Measurements from ENCODE around the gene CXCL13.
A peak's percentile ranks its signal among the peaks of the same experiment; 100 is the strongest.
"Not testable (repeated sequence)": the region's sequence is repeated elsewhere in the genome, so short reads cannot be mapped to it uniquely, and the experiment has no call there.

Gene CXCL13

DNA sequence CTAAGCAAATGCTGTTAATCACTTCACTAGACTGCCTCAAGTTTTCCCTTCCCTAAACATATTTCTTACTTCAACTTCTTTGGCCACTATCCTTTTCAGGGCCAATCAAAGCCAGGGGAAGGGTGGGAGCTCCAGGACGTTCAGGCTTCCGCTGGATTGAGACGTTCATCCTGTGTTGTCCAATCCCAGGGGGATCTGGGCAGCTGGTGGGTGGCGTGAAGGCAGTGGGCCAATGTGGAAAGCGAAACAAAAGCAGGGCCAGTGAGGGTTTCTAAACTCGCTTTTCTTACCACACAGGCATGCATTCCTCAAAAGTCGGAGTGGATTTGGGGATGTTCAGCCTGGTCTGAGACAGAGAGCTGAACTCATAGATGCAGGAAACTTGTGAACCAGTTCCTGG, 7.6 kb downstream of the CXCL13 start:
- ATAC-seq = no peak

DNA sequence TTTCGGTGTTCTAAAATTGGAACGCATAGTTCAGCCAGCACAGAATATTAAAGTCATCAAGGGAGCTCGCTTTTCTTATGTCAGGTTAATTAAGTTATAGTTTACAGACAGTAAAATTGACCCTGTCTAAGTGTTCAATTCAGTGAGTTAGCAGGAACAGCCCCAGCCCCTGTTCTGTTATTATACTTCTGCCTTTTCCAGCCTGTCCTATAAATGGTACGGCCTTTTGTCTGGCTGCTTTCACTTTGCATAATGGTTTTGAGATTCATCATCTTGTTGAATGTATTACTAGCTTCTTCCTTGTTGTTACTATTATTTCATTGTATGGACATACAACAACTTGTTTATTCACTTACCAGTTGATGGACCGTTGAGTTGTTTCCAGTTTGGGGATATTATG, 9.5 kb downstream of the CXCL13 start:
- ATAC-seq = no peak

DNA sequence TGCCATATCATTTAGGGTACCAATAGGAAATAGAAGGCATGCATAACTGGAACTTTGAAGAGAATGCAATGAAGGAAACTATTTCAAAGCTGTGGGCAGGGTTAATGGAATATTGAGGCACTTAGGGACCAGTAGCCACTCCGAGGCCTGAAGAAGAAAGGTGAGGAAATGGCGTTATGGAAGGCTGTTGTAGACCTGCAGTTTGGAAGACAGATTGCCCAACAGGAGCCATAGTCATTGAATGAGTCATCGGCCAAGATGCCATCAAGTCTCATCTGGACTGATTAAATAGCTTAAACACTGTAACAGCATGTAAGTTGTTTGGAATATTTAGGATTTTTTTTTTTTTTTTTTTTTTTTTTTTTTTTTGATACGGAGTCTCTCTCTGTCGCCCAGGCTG, 11.6 kb downstream of the CXCL13 start:
- ATAC-seq = no peak

DNA sequence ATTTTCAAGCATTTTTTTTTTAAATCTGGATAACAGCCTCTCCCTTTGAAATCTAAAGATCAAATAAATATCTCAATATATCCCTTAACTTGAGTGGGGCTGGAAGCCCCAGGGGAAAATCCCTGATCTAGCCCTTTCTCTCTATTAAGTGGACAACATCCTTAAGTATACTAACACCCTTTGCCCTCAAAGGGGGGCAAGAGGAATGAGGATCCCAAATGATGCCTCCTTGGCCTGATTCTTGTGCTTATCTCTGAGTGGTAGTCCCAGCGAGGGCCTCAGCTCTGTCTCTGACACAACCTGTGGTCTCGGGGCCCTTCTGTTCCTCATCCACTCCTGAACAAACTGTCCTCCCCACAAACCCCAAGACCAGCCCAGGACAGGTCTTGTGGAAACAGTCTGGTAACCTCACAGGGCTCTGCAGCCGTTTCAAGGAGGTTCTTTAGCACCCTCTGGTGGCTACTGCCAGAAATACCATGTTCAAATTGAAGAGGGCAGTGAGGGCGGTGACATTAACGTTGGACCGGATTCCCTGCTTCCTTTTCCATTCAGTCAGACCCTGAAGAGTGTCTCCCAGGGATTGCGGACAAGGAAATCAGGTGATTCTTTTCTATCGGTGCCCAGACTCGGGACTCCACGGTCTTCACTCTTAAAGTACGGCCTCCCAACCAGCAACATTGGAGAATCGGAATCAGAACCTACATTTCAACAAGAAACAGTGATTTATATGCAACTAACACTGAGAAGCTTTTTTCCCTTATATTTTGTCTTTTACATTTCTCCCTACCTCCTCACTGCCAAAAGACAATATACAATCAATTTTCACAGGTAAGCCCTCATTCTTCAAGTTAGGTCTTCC, 13.0 kb downstream of the CXCL13 start:
- peak; percentile 70 to 76 for ATAC-seq

DNA sequence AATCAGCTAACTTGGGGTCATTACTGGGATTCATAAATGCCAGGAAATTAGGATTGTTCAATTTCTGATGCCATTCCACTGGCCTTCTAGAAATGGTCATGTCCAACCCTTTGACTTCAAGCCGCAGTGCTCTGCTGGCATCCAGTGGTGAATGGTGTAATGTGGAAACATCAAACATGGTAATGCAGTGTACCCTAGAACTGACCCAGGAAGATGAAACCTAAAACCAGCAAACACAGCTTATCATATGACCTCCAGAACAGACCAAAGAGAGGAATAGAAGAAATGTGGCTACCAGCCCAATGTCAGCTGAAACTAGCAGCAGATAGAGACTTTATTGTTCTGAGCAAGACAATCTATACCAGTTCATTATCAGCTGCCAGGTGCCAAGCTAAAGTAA, 13.8 kb downstream of the CXCL13 start:
- ATAC-seq = no peak

DNA sequence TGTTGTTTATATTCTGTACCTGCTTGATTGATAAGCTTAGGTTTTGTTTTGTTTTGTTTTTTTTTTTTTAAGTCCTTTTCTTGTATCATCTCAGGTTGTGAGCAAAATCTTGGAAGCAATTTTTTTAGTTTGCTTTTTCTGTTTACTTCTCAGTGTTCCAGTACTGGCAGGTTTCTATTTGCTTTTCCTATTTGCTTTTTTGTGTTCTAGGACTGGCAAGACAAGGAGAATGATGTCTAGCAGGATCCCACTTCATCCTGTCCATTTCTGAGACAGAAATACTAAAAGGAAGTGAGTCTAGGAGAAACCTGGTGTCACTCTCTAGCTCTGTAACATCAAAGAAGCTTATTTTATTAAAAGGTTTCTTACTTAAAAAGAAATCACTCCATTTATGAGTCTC, 15.6 kb downstream of the CXCL13 start:
- no peak for ATAC-seq

DNA sequence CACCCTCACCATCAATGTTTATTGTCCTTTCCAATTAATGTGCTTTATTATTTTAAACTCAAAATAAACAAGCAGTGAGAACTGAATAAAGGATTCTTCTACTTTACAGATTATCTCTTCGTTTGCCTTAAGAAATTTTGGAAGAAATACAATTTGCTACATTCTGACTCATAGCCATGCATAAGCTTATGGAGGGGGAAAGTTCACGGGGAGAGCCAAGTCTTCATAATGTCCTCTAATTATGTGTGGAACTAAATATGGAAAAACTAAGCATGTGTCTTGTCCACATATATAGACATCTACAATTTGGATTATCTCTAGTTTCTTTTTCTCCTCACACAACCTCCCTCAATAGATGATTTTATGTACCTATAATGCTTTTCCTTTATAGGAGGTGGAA, 17.5 kb downstream of the CXCL13 start:
- no peak for ATAC-seq

DNA sequence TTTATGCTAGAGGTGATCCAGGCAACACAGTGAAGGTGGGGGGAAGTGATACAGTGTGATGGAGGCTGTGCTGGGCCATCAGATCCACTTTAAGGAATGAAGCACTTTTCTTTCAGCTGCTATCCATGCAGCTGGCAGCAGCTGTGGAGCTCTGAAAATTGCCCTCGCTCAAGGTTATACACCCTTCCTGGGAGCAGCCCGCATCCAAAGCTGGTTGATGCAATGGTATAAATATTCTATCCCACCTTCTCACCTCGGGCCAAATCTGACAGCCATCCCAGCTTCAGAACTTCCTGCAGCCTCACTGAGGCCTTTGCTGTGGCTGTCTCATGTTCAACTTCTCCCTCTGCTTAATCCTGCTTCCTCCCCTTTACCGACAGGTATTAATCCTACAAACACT, 18.6 kb downstream of the CXCL13 start:
- no peak for ATAC-seq

DNA sequence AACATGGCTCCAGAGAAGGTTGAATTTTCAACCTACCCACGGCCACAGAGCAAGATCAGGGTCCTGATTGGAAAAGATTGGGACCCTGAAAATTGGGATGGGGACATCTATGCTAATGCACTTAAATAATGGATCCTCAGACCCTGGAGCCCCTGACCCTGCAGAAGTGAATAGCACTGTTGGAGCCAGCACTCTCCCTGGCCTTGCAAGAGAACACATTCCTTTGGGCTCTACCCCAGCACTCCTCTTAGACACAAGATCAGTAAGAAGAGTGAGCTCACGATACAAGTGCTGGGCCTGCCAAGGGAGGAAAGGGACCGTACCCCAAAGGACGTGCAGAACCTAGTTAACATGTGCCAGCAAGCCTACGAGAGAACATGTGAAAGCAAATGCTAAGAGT, 19.9 kb downstream of the CXCL13 start:
- no peak for ATAC-seq

DNA sequence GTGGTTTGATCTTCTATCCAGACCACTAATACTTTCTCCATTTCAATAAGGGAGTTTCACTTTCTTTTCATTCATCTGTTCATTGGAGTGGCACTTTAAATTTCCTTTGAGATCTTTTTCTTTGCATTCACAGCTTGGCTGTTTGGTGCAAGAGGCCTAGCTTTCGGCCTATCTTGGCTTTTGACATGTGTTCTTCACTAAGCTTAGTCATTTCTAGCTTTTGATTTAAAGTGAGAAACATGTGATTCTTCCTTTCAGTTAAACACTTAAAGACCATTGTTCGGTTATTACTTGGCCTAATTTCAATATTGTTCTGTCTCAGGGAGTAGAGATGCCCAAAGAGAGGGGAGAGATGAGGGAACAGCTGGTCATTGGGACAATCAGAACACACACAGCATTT, 24.3 kb downstream of the CXCL13 start:
- peak; percentile 78 to 79 for ATAC-seq

DNA sequence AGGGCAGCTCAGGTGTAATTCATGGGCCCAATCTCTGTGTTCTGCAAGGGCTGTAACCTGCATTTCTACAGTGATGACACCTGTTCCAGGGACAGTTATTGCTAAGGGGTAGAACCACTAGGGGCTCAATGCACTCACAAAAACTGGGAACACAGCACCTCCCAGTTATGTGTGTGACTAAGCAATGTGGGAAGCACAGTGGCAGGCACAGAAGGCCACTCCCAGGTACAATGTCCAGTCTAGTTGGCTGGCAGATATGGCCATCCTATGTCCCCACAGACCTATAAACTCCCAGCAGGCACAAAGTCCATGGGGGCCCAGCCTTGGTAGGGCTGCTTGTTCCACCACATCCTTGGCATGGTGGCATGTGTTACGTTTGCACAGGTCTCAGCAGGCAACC, 25.7 kb downstream of the CXCL13 start:
- no peak for ATAC-seq

DNA sequence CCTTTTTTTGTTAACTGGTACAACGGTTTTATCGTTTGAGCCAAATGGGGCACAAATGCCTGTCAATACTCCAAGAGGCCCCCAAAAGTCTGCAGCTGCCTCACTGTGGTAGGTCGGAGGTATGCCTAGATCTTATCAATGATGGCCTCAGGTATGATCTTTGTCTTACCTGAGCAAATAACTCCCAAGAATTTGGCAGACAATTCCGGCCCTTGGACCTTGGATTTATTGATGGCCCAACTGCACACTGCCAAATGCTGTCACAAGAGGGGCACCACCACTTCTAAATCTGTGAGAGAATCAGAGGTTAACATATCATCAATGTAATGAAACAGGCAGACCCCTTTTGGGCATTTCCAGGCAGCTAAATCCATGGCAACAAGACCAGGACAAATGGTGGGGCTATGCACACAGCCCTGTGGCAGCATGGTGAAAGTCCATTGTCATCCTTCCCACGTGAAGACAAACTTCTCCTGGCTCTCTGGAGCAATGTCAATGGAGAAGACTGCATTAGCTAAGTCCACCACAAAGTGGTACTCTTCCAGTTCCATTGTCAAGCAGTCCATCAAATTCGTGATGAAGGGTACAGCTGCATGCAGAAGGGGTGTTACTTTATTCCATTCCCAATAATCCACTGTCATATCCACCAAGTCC, 28.6 kb downstream of the CXCL13 start:
- no peak for ATAC-seq

DNA sequence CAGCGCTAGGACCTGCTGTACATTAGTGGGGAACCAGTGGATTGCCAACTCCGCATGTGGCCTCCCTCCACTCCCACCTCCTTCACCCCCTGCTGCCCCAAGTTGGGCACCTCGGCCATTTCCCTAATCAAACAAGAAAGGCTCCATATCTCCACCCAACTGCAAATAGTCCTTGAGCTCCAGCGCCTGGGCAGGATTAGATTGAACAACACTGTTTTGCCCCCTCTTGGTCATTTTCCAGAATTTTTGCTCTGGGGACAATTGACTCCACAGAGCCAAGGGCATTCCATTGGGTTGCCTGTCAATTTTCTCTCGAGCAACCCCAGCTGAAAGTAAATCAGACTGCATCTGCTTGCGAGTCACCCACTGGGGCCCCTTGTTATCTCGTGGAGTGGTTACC, 29.6 kb downstream of the CXCL13 start:
- no peak for ATAC-seq

DNA sequence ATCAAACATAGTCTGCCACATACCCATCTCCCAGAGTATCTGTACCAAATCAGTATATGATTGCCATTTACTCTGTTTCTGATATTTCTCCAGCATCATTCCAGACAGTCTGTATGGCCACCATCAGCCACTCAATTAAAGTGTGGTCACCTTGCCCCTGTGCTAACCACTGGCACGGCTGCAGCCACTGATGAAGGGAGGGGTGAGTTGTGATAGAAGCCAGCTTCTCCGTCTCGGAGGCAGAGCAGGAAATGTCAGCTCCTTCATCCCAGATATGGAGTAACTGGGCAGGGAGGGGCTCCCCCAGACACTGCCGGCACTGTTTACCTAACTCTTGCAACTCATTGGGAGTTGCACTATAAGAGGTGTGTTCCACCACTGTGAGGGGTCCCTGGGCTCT, 30.3 kb downstream of the CXCL13 start:
- no peak for ATAC-seq

DNA sequence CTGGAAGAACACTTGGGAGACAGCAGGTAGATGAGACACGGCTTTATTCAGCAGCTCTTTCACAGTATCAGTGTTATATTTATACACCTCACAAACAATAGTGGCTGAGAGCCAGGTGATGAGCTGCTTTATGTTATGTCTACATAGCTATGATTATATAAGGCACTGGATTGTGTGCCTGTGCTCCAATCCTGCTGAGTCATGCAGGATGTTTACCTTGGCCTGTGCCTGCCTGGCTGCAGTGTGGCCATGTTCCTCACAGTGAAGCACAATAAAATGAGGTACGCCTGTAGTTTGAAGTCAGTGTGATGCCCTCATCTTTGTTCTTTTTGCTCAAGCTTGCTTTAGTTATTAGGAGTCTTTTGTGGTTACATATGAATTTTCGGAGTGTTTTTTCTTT, 31.3 kb downstream of the CXCL13 start:
- no peak for ATAC-seq

DNA sequence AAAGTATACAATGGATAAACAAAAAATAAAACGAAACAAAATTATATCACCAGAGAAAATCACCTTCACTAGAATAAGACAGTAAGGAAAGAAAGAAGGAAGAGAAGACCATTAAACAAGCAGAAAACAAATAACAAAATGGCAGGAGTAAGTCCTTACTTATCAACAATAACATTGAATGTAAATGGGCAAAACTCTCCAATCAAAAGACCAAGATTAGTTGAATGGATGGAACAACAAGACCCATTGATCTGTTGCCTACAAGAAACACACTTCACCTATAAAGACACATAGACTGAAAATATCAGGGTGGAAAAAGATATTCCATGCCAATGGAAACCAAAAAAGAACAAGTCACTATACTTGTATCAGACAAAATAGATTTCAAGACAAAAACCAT, 38.4 kb downstream of the CXCL13 start:
- not testable (repeated sequence) for ATAC-seq

DNA sequence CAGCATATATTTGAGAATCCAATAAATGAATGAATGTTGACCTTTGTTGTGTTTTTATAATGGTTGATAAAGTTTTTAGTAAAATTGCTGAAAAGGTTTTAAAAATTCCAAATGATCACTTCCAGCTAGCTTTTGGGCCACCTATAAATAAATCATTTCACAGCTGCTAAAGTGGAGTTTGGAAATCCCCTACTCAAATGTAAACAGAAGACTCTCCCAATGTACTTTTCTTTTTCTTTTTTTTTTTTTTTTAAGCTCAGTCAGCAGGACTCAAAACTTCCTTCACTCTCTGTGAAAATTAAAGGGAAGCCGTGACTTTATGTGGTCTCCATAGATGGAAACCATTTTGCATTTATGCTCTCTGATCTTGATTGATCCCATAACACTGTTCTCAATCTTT, 45.2 kb downstream of the CXCL13 start:
- ATAC-seq = no peak

DNA sequence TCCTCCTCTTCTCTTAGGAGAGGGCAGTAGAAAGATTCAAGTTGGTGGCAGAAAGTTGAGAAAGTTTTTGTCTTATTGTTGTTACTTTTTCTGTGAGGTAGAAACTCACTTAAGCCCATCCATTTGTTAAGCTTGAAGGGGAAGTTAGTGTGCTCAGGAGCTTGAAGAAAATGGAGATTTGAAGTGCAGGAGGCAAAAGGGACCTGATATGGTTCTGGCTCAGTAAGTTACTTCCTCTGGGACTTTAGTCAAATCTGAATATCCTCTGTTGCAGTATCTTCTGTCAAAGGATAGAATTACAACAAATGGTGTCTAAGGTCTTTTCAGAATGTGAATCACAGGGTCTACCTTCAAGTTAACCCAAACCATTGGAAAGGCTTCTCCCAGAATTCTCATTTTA, 46.2 kb downstream of the CXCL13 start:
- ATAC-seq = no peak

DNA sequence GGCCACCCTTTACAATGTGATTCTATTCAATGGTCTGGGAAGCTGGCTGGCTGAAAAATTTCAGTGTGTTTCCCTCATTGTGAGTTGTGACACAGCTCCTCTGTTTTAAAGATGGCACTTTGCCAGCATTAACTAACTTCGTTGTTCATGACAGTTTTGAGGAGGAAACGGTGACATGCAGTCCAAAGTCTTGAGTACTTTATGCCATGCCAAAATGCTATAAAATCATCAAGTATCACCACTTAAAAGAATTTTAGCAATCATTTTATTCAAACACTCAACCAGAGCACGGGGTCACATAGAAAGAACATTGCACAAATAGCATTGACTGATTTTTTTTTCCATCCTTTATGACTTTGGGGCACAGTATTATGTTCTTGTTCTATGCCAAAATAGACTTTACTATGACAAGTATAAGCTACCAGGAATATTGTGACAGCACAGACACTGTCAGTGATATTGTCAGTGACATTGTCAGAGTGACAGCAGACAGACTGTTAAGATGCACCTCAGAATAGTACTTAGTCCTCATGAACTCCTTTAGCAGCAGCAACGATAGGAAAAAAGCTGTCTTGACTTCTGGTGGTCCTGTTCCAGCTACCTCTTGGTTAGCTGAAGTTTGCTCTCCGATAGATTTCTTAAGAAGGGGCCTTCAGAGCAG, 46.7 kb downstream of the CXCL13 start:
- no peak for ATAC-seq

DNA sequence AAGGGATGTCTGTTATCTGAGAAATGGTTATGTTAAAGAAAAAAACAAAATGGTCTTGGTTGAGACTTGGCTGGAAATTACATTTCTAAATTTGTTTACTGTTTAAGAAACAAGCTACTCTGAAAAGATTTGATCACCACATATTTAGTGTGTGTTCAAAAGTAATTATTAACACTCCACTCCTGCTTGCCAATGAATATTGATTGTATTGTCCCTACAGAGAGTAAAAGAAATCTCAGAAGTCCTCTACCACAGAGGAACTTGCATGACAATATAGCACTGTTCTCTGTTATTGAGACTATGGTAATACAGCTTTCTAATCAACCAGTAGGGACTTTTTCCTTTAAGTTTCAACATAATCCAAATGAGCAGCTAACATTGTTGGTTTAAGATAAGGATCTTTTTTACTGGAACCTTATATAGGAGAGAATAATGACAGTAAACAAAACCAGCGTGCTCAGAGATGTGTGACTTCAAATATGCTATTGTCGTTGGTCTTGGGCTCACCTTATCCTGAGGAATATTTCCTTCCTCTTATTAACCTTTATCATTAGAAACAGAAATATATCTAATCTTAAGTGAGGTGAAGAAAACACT, 47.6 kb downstream of the CXCL13 start:
- ATAC-seq = no peak

DNA sequence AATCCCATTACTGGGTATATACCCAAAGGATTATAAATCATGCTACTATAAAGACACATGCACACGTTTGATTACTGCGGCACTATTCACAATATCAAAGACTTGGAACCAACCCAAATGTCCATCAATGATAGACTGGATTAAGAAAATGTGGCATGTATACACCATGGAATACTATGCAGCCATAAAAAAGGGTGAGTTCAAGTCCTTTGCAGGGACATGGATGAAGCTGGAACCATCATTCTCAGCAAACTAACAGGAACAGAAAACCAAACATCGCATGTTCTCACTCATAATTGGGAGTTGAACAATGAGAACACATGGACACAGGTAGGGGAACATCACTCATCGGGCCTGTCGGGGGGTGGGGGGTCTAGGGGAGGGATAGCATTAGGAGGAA, 54.7 kb downstream of the CXCL13 start:
- not testable (repeated sequence) for ATAC-seq
